GM12891 (cell line): ENCODE results near the gene NXPE4.
A peak's percentile ranks its signal among the peaks of the same experiment; 100 is the strongest.

Source experiments
- POLR2A ChIP-seq: IDR thresholded peaks from 2 replicates; pipeline ENCODE4 v1.6.1; 2011; ENCODE audit warnings: low read depth, low read length, control low read depth
- POLR2AphosphoS5 ChIP-seq: IDR thresholded peaks from 2 replicates; pipeline ENCODE4 v1.6.1; 2011; ENCODE audit warnings: low read depth, low read length, control low read depth
- POU2F2 ChIP-seq: IDR thresholded peaks from 2 replicates; pipeline ENCODE4 v1.6.1; 2011; ENCODE audit warnings: low read depth, mild to moderate bottlenecking, control low read depth, low read length, moderate library complexity
- SPI1 ChIP-seq: IDR thresholded peaks from 2 replicates; pipeline ENCODE4 v1.6.1; 2011; ENCODE audit warnings: low read depth, low read length, control low read depth

DNA sequence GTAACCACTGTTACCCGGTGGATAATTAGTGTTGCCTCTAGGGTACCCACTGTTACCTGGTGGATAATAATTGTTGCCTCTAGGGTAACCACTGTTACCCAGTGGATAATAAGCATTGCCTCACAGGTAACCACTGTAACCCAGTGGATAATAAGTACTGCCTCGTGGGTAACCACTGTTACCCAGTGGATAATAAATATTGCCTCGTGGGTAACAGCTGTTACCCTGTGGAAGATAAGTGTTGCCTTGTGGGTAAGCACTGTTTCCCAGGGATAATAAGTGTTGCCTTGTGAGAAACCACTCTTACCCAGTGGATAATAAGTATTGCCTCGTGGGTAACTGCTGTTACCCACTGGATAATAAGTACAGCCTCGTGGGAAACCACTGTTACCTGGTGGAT, 9.3 kb upstream of the NXPE4 start:
- TF ChIP-seq POLR2AphosphoS5 (no peak; the same call in 1 of the 2 replicates), POLR2A (no peak), POU2F2 (peak; percentile 74; the same call in 1 of the 2 replicates), SPI1 (no peak)
